ENCODE data around the gene VAMP1. TPM values are rescaled to one million over a fixed set of nuclear protein-coding genes. Genes with fewer than 3 reads are reported as not detected.
A peak's percentile ranks its signal among the peaks of the same experiment; 100 is the strongest.
"Not testable (repeated sequence)": the region's sequence is repeated elsewhere in the genome, so short reads cannot be mapped to it uniquely, and the experiment has no call there.

VAMP1 gene
- total and polyA plus RNA-seq, 8 donors = 6.3 to 21.6 (median 16.5) TPM

DNA sequence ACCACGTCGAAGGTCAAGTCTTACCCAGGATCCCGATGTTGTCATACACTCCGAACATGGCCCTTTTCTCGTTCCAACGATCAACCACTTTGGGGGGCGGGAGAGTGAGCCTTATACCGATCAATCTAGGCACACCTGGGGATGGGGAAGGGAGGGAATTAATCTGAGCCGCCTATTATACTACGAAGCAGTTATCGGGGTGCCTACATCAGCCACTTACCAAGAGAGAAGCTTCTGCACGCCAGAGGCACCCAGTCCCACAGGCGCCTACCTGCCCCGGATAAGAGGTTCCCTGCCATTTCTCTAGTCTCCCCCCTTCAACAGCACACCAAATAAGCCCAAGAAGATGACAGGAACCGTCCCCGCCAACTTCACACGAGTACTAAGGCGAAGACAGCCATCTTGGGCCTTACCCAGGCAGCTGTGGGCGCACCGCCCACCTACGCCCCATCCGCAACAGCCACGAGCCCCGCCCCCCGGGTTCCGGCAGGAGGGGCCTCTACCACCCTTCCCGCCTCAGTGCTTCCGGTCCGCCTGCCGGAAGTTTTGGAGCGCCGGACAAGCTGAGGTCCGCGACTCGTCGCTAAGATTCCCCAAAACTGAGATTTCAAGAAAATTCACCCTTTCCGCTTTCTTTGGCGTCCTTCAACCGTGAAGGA, 22.5 kb upstream of the VAMP1 start, which contains the start of gene MRPL51:
Gene MRPL51, minus strand, starts transcription at position 425 of the 659 bp plus-strand sequence. Its CDS starts 126 bp downstream, at position 299.
- peak within 1 kb of the TSS; percentile 95 for H3K27ac ChIP-seq
- H3K36me3 ChIP-seq = peaks cover 0 to 20% of the 10 kb centered on the region in 2 donors
- H3K27me3 ChIP-seq = no peaks in the 10 kb centered on the region
- H3K9me3 ChIP-seq = no peaks in the 10 kb centered on the region
- DNase-seq (peak; percentile 95 to 99 (median 98)), ATAC-seq (peak; percentile 97)
- H3K4me3 ChIP-seq = peak within 1 kb of the TSS; percentile 61 to 68
- H3K4me1 ChIP-seq = peaks cover 10 to 29% of the 10 kb centered on the region in 2 donors
- TF ChIP-seq, protein P1, sequence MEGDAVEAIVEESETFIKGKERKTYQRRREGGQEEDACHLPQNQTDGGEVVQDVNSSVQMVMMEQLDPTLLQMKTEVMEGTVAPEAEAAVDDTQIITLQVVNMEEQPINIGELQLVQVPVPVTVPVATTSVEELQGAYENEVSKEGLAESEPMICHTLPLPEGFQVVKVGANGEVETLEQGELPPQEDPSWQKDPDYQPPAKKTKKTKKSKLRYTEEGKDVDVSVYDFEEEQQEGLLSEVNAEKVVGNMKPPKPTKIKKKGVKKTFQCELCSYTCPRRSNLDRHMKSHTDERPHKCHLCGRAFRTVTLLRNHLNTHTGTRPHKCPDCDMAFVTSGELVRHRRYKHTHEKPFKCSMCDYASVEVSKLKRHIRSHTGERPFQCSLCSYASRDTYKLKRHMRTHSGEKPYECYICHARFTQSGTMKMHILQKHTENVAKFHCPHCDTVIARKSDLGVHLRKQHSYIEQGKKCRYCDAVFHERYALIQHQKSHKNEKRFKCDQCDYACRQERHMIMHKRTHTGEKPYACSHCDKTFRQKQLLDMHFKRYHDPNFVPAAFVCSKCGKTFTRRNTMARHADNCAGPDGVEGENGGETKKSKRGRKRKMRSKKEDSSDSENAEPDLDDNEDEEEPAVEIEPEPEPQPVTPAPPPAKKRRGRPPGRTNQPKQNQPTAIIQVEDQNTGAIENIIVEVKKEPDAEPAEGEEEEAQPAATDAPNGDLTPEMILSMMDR (IDR thresholded peaks at IDR 0.05) = no peak
- intact Hi-C loops (cut with DNase I) = no loop called here

DNA sequence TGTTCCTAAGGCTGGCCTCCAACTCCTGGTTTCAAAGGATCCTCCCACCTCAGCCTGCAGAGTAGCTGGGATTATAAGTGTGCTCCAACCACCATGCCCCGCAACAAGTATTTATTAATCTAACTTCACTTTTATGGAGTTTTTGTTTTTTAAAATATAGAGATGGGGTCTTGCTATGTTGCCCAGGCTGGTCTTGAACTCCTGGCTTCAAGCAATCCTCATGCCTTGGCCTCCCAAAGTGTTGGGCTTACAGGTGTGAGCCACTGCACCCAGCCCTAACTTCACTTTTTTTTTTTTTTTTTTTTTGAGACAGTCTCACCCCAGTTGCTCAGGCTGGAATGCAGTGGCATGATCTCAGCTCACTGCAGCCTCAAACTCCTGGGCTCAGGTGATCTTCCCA, 20.2 kb upstream of the VAMP1 start:
- H3K36me3 ChIP-seq = peaks cover 0 to 11% of the 10 kb centered on the region in 2 donors
- DNase-seq; H3K4me3 ChIP-seq; H3K9me3 ChIP-seq; H3K27ac ChIP-seq; H3K27me3 ChIP-seq; intact Hi-C loops (cut with DNase I); ATAC-seq: not testable (repeated sequence)
- peaks cover 10 to 26% of the 10 kb centered on the region in 2 donors for H3K4me1 ChIP-seq

DNA sequence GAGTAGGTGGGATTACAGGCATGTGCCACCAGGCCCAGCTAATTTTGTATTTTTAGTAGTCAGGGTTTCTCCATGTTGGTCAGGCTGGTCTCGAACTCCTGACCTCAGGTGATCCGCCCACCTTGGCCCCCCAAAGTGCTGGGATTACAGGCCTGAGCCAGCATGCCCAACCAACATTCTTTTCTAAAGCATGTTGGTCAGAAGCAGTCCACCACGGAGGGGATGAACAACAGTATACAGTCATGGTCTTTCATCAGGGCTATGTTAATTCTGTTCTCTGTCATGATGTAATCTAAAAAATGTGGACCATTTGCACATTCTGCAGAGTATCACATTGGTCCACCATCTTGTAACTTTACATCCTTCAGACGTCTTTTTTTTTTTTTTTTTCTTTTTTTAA, 19.0 kb upstream of the VAMP1 start:
- peaks cover 2 to 14% of the 10 kb centered on the region in 2 donors for H3K4me1 ChIP-seq
- intact Hi-C loops (cut with DNase I) = no loop called here
- ATAC-seq (no peak), DNase-seq (no peak)
- TF ChIP-seq, protein P1 (IDR thresholded peaks at IDR 0.05) = no peak
- peaks cover 0 to 11% of the 10 kb centered on the region in 2 donors for H3K36me3 ChIP-seq
- H3K9me3 ChIP-seq = no peaks in the 10 kb centered on the region
- no peak overlapping the region for H3K4me3 ChIP-seq
- no peaks in the 10 kb centered on the region for H3K27me3 ChIP-seq
- no peak overlapping the region for H3K27ac ChIP-seq

DNA sequence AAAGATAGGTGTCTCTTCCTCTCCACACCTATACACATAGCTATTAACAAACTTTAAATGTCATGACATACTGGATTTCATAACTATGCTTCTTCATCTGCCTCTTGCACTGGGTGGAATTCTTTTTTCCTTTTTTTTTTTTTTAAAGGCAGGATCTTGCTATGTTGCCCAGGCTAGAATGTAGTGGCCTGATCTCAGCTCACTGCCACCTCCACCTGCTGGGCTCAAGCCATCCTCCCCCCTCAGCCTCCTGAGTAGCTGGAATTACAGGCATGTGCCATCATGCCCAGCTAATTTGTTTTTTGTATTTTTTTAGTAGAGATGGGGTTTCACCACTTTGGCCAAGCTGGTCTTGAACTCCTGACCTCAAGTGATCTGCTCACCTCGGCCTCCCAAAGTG, 17.8 kb upstream of the VAMP1 start:
- H3K9me3 ChIP-seq = no peaks in the 10 kb centered on the region
- no peak overlapping the region for H3K4me3 ChIP-seq
- H3K27me3 ChIP-seq = no peaks in the 10 kb centered on the region
- TF ChIP-seq, protein P1 (IDR thresholded peaks at IDR 0.05) = no peak
- peaks cover 0 to 10% of the 10 kb centered on the region in 2 donors for H3K4me1 ChIP-seq
- intact Hi-C loops (cut with DNase I) = no loop called here
- peaks cover 0 to 11% of the 10 kb centered on the region in 2 donors for H3K36me3 ChIP-seq
- ATAC-seq = no peak
- H3K27ac ChIP-seq = no peak overlapping the region
- no peak for DNase-seq

DNA sequence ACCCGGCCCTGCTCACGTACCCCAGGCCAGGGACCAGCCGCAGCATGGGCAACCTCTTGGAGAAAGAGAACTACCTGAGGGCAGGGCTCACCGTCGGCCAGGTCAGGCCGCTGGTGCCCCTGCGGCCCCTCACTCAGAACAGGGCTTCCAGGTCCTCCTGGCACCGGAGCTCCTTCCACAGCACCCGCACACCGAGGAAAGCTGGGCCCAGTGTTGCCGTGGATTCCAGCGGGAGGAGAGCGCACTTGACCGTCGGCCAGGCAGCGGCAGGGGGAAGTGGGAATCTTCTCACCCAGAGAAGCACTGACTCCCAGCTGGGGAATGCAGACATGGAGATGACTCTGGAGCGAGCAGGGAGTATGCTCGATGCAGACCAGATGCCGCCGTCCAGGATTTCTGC, 7.9 kb upstream of the VAMP1 start:
- ATAC-seq = no peak
- Histone ChIP-seq H3K9me3 (no peaks in the 10 kb centered on the region), H3K27ac (no peak overlapping the region), H3K36me3 (no peaks in the 10 kb centered on the region), H3K4me3 (no peak overlapping the region), H3K27me3 (no peaks in the 10 kb centered on the region), H3K4me1 (no peaks in the 10 kb centered on the region)
- TF ChIP-seq, protein P1 (IDR thresholded peaks at IDR 0.05) = no peak
- intact Hi-C loops (cut with DNase I) = no loop called here
- no peak for DNase-seq

DNA sequence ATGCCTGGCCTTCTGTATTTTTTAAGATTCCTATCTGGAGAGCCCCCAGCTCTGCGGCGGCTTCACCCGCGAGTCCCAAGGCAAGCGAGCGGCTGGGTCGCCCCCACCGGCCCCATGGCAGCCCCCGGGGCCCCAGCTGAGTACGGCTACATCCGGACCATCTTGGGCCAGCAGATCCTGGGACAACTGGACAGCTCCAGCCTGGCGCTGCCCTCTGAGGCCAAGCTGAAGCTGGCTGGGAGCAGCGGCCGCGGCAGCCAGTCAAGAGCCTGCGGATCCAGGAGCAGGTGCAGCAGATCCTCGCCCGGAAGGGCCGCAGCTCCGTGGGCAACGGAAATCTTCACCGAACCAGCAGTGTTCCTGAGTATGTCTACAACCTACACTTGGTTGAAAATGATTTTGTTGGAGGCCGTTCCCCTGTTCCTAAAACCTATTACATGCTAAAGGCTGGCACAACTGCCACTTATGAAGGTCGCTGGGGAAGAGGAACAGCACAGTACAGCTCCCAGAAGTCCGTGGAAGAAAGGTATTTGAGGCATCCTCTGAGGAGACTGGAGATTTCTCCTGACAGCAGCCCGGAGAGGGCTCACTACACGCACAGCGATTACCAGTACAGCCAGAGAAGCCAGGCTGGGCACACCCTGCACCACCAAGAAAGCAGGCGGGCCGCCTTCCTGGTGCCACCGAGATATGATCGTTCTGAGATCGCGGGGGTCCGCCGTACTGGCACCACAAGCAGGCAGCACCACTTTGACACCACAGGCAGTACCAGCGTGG, 7.3 kb upstream of the VAMP1 start:
- not testable (repeated sequence) for ATAC-seq, H3K4me1 ChIP-seq

More for the DNA sequence above, 7.3 kb upstream of the VAMP1 start:
- H3K27me3 ChIP-seq; H3K27ac ChIP-seq; intact Hi-C loops (cut with DNase I); H3K4me3 ChIP-seq; DNase-seq; H3K36me3 ChIP-seq; H3K9me3 ChIP-seq: not testable (repeated sequence)
